Kasumi-1 (cell line): ENCODE results near the gene KIAA2012.

Experiments used
- DNase-seq, 2 experiments: peaks; one replicate each; lab custom pipeline; 2025; lab: John Stamatoyannopoulos, UW

The KIAA2012 gene

DNA sequence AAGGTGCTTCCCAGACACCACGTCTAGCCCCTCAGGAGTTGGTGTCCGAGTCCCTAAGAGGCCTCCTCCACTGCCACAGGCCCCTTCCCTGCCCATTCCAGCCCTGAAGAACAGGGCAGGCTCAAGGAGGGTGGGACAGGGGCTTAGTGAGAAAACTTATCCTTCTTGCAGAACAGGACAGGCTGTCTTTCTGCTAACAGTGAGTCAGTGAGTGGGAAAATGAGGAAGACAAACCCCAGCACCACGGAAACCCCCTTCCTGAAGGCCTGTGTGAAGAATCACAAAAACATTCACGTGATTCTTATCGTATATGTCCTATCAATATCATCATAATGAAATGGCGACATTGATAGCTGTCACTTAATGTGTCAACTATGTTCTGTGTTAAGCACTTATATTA lies 29.6 kb upstream of the KIAA2012 start:
- DNase-seq = peak; percentile 30 to 32

DNA sequence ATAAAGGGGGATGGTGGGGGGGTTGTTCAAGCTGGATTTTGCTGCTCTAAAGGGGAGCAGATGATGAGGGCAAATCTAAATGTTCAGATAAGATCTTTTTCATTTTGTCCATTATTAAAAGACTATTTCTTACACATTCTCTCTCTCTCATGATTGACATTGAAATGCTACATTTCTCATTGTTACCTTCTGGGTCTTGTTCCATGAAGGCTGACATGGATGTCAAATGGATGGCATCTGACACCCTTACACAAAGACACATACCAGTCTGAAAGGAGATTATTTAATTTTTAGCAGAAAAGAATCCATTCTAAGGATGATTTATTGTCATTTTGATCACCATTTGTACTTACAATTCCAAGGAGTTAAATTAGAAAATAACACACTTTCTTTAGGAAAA lies 28.3 kb upstream of the KIAA2012 start:
- DNase-seq = no peak

DNA sequence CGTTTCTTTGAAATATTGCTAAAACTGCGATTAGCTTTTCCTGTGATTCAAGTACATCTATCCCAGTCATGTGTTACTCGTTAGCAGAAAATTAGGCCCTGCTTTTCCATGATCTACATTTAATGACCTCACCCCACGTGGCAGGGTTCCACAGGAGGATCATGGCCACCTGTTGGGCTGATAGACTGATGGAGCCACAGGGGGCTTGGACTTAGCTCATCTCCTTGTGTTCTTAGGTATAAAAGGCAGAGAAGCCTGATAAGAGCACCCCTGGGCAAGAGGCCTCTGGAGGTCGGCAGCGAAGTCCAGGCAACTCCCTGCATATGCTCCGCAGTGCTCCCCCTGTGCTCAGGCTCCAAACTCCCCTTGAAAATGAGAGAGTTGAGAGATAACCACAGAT lies 26.5 kb upstream of the KIAA2012 start:
- DNase-seq = no peak

DNA sequence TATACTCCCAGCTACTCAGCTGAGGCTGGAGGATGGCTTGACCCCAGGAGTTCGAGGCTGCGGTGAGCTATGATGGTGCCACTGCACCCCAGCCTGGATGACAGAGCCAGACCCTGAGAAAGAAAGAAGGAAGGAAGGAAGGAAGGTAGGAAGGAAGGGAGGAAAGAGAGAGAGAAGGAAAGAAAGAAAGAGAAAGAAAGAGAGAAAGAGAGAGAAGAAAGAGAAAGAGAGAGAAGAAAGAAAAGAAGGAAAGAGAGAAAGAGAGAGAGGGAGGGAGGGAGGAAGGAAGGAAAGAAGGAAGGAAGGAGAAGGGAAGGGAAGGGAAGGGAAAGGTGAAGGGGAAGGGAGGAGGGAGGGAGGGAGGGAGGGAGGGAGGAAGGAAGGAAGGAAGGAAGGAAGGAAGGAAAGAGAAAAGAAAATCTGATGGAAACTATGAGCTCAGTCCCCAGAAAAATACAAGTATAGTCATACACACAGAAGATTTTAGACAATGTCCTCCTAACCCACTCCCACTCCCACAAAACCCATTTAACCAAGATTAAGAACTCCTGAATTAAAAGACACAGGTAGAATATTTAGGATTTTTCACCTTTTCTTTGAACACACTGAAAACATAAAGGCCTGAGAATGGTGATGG lies 23.8 kb upstream of the KIAA2012 start:
- no peak for DNase-seq

DNA sequence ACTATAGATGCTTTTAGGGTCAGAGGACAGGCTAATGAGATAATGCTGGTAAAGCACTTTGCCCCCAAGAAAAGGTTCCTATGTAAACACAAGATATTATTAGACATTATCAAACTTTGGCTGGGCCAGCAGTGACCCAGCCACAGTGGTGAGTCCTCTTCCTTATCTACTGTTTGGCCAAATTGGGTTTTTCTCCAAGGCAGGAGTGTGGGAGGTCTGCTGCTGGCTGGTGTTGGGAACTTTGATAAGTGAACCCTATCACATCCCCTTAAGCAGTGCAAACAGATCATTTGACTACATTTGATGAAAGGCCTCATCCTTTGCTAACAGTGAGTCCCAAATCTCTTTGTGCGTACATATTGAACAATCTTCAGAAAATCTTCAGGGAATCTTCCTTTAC lies 23.2 kb upstream of the KIAA2012 start:
- DNase-seq = no peak

DNA sequence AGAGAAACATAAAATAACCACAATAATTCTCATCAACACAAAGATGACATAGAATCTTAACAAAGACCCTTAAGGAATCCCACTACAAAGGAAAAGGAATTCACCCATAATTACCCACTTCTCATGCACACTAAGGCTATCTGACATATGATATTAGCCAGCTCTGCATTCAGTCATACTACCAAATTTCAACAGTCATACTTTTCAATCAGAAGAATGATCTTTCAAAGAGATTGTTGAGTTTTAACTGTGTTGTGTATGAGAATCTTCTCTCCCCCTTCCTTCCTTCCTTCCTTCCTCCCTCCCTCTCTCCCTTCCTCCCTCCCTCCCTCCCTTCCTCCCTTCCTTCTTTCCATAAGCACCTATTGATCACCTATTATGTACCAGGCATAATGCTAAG lies 22.4 kb upstream of the KIAA2012 start:
- no peak for DNase-seq

DNA sequence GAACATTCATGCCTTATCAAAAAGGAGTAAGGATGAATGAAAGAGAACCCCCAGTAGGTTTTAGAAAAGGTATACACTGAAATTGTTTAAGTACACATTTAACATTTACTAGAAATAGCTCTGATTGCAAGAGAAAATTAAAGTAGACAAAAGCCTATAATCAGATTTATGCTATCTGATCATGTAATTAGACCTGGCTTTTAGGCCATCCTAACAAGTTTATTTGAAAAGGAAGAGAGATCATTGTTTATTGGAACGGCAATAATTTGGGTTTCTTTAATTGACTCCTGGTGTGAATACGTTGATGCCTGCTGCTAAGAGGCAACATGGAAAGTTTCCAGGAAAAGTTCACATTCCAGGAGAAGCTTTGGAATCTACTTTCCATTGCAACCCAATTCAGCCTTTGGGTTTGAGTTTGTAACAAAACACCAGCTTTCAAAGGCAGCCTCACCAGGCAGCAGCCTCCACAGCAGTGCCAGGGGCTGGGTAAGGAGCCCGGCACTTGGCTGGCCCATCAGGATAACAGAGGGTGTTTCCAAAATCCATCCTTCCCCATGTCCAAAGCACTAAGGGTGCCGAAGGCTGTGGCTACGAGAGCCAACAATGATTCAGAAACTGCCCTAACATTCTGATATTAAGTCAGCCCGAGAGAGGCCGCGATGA lies 21.4 kb upstream of the KIAA2012 start:
- no peak for DNase-seq

DNA sequence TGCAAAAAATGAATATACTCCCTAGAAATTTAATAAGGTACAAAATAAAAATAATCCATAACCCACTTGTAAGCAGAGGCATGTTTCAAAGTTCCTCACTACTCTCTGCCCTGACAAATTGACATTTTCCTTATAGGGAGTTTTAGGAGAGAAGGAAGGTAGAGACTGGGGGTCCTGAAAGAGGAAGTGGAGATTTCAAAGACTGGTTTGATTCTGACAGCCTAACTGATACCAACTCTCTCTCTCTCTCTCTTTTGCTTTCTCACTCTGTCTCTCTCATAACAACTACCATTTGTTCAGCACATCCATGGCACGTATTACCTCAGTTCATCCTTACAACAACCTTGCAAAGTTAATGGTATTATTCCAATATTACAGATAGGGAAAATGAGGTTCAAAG lies 20.8 kb upstream of the KIAA2012 start:
- peak; percentile 24 to 28 for DNase-seq

DNA sequence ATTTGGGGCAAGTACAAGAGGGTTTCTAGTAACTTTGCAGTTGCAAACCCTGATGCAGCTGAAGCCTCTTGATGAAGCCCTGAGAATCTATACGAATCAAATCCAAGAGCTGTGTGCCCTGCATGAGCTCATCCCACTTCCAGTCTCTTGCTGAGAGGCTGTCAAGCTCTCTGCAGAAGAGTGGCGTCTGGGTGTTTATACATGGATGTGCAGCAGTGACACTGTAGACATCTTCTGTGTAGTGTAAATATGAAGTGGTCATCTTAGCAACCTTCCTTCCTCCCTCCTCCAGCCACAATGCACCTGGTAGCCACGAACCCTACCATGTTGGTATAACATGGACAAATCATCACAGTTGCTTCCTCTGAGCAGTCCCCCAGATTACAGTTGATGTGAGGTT lies 18.4 kb upstream of the KIAA2012 start:
- no peak for DNase-seq

DNA sequence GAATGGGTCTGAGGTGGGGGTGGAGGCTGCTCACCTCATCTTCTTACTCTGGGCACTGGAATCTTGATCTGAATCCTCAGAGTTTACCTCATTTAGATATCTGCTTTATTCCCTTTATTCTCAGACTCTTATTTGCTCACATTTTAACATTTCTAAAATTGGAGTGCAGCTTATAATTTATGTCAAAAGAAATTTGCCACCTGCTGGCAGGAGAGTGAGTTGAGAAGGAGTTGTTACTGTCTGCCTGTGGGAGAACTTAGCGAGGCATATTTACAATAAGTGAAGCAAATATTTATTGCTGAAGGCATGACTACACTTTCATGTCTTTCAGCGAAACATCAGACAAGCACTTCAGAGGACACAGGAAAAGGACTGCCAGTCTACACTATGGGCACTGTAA lies 16.4 kb upstream of the KIAA2012 start:
- peak; percentile 33 to 74 for DNase-seq

DNA sequence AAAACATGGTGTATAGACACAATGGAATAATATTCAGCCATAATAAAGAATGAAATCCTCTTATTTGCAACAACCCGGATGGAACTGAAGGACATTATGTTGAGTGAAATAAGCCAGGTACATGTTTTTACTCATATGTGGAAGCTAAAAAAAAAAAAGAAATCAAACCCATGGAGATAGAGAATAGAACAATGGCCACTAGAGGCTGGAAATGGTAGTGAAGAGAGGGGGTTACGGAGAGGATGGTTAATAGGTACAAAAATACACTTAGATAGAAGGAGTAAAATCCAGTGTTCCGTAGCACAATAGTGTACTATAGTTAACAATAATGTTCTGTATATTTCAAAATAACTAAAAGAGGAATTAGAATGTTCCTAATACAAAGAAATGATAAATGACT lies 12.8 kb upstream of the KIAA2012 start:
- peak; percentile 20 to 70 for DNase-seq

DNA sequence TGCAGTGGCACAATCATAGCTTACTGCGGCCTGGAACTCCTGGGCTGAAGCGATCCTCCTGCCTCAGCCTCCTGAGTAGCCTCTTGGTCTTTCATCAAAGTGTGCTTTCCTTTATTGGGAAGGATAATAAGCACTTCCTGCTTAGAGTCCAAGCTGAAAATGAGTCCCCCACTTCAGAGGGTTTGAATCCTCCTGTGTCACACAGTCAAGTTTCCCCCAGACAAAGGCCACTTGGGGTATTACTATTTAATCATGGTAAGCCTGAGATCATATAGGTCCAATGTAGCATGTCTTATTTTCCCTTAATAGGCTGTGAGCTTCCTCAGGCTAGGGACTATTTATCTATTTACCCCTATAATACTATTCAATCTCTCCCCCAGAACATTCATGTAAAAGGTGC lies 11.4 kb upstream of the KIAA2012 start:
- DNase-seq = no peak

DNA sequence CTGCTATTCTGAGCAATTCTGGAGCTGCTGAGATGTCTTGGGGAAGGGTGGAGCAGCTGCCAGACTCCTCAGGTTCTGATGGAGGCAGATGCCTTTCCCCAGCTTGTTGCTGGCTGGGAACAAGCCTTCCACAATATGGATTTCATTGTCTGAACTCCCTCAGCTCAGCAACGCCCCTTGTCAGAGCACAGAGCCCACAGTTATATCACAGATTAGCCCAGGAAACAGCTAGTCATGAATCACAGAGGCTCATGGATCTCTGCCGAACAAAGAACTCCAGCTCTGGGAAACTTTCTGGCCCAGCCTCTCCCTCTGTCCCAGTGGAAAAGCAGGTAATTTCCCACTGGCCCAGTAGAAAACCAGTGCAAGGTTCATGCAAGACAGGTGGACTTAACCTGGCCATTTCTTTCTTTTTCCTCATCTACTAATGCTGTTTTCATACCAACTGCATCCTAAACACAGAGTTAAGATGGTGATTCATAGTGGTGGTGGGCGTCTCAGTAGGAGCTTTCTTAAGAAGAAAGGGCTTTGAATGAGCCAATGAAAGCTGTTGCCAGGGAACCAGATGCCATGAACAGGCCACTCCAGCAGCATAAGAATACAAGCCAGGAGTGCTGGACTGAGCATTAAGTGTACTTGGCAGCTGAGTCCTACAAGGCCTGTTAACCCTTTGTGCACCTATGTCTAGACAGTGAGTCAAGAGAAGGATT lies 8.7 kb upstream of the KIAA2012 start:
- no peak for DNase-seq

DNA sequence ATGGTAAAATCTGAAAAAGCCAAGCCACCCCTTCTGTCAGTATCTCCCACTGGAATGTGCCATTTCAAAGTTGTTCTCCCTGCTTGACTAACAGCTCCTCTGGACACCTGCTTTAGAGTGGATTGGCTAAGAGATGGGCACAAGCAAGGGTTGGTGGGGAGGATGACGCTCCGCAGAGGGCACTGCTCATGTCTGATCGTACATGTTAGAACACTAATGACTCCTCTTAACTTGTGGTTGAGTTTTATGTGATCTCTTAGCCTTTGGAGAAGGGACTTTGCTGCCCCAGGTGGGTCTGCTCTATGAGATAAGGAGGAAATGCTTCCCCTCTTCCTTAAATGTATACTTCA lies 8.2 kb upstream of the KIAA2012 start:
- DNase-seq = no peak

DNA sequence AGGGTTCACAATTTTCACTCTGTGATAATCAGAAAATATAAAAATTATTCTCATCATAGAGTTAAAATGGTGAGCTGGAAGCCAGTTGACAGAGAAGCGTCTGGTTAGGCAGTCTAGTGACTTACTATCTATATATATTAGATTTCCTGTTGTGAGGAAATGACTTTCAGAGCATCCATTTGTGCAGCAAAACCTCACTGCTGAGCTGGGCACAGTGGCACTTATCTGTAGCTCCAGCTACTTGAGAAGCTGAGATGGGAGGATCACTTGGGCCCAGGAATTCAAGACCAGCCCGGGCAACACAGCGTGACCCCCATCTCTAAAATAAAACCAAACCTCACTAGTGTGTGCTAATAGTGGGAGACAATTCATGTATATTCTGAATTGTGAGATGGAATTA lies 7.2 kb upstream of the KIAA2012 start:
- no peak for DNase-seq

DNA sequence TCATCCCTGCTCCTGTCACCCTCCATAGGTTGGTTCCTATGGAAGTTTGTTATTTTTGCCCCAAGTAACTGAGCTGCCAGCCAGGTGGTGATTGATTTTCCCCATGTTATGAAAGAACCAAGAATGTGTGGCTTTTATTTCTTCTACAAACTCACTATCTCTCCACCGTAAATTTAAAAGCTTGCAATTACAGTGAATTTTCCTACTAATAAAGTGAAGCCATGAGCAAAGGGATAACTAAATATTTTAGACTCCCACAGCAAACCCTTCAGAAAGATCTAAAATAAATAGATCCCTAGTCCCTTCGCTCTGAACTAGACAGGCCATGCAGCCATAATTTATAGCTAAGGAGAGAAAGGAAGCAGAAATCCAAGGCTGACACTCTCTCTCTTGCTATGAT lies 6.2 kb upstream of the KIAA2012 start:
- no peak for DNase-seq

DNA sequence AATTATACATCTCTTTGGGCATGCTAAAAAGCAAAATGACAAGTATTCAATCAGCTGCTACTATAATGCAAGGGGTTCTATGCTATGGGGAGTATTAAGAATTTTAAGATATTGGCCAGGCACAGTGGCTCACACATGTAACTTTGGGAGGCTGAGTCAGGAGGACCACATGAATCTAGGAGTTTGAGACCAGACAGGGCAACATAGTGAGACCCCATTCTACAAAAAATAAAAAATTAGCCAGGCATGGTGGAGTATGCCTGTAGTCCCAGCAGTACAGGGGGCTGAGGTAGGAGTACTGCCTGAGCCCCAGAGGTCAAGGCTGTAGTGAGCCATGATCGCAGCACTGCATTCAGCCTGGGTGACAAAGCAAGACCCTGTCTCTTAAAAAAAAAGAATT lies 5.5 kb upstream of the KIAA2012 start:
- DNase-seq = no peak

DNA sequence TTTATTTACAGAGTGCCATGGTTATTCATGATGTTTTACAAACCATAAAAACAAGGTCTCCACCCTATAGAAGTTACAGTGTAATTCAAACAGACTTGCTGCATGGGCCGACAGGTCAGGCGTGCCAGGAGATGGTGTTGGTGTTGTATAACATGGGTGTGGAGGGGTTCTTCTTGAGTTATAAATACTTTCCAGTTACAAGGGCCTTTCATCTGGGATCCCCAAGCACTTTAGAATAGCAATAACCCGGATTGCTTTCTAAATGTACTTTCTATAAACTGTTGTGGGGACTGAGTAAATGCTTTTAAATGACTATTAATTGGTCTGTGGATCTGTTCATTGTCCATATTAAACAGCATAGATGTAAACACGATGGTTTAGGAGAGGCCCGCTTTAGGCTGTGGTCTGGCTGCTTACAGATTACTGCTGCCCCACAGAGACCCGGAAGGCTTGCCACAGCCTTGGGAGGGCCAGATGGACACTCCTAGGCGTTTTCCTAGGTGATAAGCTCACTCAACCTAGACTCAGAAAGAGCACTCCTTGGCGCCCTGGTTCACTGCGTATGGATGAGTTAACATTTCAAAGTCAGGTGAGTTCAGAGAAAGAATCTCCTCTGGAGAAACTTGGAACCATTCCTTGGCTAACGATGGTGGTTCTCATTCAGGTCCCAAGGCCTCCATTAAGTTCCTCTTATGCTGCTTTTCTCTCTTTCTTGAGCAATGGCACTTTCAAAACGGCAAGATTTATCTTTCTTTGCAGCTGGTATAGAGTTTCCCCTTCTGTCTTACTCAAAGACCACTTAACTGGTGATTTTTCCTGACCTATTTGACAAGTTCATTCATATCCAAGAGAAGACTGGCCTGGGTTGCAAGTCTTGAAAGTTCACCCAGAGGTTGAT lies 3.6 kb upstream of the KIAA2012 start:
- no peak for DNase-seq

DNA sequence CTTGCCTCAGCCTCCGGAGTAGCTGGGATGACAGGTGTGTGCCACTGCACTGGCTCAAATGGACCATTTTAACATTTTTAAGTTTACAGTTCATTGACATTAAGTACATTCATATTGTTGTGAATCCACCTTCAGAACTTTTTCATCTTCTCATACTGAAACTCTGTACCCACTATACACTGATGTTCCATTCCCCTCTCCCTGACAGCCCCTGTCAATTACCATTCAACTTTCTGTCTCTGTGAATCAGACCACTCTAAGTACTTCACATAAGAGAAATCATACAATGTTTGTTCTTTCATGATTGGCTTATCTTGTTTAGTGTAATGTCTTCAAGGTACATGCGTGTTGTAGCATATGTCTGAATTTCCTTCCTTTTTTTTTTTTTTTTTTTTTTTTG lies 1.9 kb upstream of the KIAA2012 start:
- DNase-seq = no peak

DNA sequence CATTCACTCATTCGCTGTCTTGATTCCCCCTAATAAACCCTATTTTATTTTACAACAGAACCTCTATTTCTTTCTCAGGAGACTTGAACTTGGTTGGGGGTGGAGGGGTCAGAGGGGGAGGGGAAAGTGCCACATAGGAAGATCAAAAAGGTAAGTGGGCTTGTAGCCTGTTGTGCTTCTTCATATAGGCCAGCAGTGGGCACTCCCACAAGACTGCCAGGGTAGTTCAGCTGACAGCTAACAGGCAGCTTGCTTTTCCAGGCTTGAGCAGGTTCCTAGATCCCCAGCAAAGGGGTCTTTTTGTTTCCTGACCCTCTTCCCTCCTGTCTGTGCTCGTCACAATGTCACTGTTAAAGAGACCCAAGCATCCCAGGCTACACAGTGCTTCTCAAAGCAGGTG lies 829 bp upstream of the KIAA2012 start:
- peak in 1 of 2 experiments; percentile 27 for DNase-seq

DNA sequence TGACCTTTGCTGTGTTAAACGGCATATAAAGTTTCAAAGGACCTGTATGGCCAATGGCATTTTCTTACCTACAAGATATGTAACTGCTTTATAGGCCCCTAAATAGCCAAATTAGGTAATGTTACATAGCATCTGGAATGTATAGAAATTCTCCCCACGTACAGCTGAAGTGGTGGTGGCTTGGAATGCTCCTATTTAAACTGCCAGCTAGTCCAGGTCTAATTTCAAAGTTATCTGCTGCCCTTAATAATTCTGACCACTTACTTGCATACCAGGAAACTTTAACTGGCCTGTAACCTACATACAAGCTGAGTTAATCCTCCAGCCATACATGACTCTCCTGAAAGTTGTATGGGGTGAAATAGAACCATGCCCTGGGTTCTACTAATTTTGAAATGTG lies 1.3 kb downstream of the KIAA2012 start:
- no peak for DNase-seq

DNA sequence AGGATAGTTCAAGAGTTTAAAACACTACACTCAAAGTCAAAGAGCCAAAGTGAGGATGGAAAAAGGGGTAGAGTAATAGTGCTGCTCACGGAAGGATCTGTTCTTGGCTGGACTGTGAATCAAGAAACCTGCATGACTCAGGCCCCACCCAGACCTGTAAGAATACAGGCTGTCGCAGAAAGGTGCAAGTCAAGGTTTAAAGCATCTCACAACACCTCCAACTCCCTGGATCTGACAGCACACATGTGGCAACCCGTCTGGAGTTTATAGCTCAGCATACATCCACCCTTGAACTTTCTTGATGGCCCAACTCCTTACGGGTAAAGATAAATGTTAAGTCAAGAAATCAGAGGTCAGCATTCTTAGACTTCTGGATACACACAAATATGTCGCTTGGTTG lies 6.3 kb downstream of the KIAA2012 start:
- DNase-seq = no peak

DNA sequence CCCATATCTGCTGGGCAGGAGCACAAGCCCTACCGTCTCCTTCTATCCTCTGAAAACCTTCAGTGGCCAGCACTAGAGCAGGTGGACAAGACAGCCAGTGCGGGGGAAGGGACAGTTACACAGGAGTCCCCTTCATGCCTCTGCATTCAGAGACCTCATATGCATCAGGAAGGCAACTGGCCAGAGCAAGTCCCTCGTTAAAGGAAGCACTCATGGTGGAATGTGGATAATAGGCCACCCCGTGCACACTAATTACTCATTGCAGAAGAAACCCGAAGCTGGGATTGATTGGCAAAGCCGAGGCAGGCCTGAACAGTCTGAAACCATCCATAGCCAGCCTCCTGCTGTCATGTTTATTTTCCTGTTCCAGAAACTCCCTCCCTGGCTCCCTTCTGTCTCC lies 11.2 kb downstream of the KIAA2012 start:
- no peak for DNase-seq
